OCI-LY7 (cell line): ENCODE data around the gene ABCC5.

Experiments used
- EZH2phosphoT487 ChIP-seq: fragments of 200-600 bp; sonication (generic); IDR thresholded peaks from 2 replicates; pipeline ENCODE4 v1.6.1; 2018; ENCODE audit warnings: low read depth, borderline replicate concordance, mild to moderate bottlenecking, mixed run types, antibody characterized with exemption, low read length, moderate library complexity, mixed read lengths
- TF ChIP-seq, protein P1 (sequence below): fragments of 200-600 bp; sonication (generic); conservative IDR thresholded peaks from 2 replicates; pipeline ENCODE4 v1.5.1; 2014; ENCODE audit warnings: mild to moderate bottlenecking, antibody characterized with exemption, low read length, moderate library complexity, mixed read lengths

- TF ChIP-seq, protein P1, sequence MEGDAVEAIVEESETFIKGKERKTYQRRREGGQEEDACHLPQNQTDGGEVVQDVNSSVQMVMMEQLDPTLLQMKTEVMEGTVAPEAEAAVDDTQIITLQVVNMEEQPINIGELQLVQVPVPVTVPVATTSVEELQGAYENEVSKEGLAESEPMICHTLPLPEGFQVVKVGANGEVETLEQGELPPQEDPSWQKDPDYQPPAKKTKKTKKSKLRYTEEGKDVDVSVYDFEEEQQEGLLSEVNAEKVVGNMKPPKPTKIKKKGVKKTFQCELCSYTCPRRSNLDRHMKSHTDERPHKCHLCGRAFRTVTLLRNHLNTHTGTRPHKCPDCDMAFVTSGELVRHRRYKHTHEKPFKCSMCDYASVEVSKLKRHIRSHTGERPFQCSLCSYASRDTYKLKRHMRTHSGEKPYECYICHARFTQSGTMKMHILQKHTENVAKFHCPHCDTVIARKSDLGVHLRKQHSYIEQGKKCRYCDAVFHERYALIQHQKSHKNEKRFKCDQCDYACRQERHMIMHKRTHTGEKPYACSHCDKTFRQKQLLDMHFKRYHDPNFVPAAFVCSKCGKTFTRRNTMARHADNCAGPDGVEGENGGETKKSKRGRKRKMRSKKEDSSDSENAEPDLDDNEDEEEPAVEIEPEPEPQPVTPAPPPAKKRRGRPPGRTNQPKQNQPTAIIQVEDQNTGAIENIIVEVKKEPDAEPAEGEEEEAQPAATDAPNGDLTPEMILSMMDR = no peak
- no peak for TF ChIP-seq EZH2phosphoT487
Measured at GRCh38 chr3:184042617-184043016, 24.9 kb upstream of the ABCC5 start.
